Neural progenitor cell (in vitro differentiated cells): ENCODE measurements around the gene EXO5.

Source experiments
- CTCF ChIP-seq: fragments of 200-600 bp; sonication (generic); IDR thresholded peaks from 2 replicates; pipeline ENCODE4 v1.5.1; 2017; ENCODE audit warnings: antibody characterized with exemption, mild to moderate bottlenecking
- EZH2 ChIP-seq: fragments of 200-600 bp; sonication (generic); IDR thresholded peaks from 2 replicates; pipeline ENCODE4 v1.6.1; 2017; ENCODE audit warnings: antibody characterized with exemption, mild to moderate bottlenecking, moderate library complexity

- TF ChIP-seq CTCF (no peak), EZH2 (no peak)
Measured at GRCh38 chr1:40562185-40562584, 53.6 kb downstream of the EXO5 start.
